ENCODE results near the gene APOL6.

DNA sequence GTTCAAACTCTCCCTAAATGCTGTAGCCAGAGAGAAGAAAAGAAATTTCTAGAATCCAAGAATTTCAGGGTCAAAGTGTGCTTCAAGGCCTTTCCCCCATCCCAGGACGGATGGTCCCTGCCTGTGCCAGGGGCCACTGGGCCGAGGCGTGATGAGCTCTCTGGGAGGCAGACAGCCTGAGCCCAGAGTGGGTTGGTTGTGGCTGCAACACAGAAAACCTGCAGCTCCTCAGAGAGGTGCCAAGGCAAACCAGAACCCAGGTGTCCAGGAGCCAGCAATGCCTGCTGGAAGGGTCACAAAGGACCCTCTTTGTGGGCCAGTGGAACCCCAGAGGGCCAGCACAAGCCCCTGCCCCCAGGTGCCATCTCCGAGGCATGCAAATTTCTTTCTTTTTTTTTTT is 2.6 kb upstream of the APOL6 start:
- TF ChIP-seq, protein P1, sequence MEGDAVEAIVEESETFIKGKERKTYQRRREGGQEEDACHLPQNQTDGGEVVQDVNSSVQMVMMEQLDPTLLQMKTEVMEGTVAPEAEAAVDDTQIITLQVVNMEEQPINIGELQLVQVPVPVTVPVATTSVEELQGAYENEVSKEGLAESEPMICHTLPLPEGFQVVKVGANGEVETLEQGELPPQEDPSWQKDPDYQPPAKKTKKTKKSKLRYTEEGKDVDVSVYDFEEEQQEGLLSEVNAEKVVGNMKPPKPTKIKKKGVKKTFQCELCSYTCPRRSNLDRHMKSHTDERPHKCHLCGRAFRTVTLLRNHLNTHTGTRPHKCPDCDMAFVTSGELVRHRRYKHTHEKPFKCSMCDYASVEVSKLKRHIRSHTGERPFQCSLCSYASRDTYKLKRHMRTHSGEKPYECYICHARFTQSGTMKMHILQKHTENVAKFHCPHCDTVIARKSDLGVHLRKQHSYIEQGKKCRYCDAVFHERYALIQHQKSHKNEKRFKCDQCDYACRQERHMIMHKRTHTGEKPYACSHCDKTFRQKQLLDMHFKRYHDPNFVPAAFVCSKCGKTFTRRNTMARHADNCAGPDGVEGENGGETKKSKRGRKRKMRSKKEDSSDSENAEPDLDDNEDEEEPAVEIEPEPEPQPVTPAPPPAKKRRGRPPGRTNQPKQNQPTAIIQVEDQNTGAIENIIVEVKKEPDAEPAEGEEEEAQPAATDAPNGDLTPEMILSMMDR (optimal IDR thresholded peaks at IDR 0.05 in 1 of 3, IDR thresholded peaks at IDR 0.05 in 1 of 3, conservative IDR thresholded peaks at IDR 0.05 in 1 of 3; ENCODE audit: extremely low read depth in 1 of 3, insufficient read depth in 2 of 3, low read length in 3 of 3): no peak
- TF ChIP-seq EZH2 (IDR thresholded peaks at IDR 0.05; ENCODE audit: low read length): no peak

All from keratinocyte (primary cell).